ES-I3 (cell line): ENCODE data around the gene RAB11FIP5.

Experiments
- H3K36me3 ChIP-seq: 2 replicates; pipeline ENCODE4 v1.6.1; 2013; ENCODE audit warnings: mild to moderate bottlenecking, low read length, control low read depth, moderate library complexity; ENCODE audit not compliant: insufficient read depth
- H3K4me1 ChIP-seq: 2 replicates; pipeline ENCODE4 v1.6.1; 2013; ENCODE audit warnings: mild to moderate bottlenecking, control low read depth, low read length; ENCODE audit not compliant: insufficient read depth
- H3K9ac ChIP-seq: 2 replicates; pipeline ENCODE4 v1.6.1; 2013; ENCODE audit warnings: low read depth, mild to moderate bottlenecking, low read length, moderate library complexity
- H3K9me3 ChIP-seq: 2 replicates; pipeline ENCODE4 v1.6.1; 2013; ENCODE audit warnings: mild to moderate bottlenecking, low read length, moderate library complexity; ENCODE audit not compliant: control insufficient read depth, insufficient read depth

The RAB11FIP5 gene

GRCh38 chr2:73083886-73084800 is 28.6 kb downstream of the RAB11FIP5 start:
- no peak overlapping the region for H3K9ac ChIP-seq
- H3K36me3 ChIP-seq = no peaks in the 10 kb centered on the region; the same call in 1 of the 2 replicates
- H3K9me3 ChIP-seq = no peaks in the 10 kb centered on the region
- H3K4me1 ChIP-seq = peaks cover 7% of the 10 kb centered on the region

- Histone ChIP-seq H3K36me3 (no peaks in the 10 kb centered on the region; the same call in 1 of the 2 replicates), H3K4me1 (peaks cover 7% of the 10 kb centered on the region), H3K9ac (no peak overlapping the region), H3K9me3 (no peaks in the 10 kb centered on the region)
Measured at GRCh38 chr2:73082523-73083410, 30.0 kb downstream of the RAB11FIP5 start.

- no peaks in the 10 kb centered on the region; the same call in 1 of the 2 replicates for H3K36me3 ChIP-seq
- H3K9me3 ChIP-seq = no peaks in the 10 kb centered on the region
- peaks cover 7% of the 10 kb centered on the region for H3K4me1 ChIP-seq
- no peak overlapping the region for H3K9ac ChIP-seq
Measured at GRCh38 chr2:73081181-73081671, 31.5 kb downstream of the RAB11FIP5 start.

- Histone ChIP-seq H3K4me1 (peaks cover 7% of the 10 kb centered on the region), H3K9ac (no peak overlapping the region), H3K36me3 (no peaks in the 10 kb centered on the region; the same call in 1 of the 2 replicates), H3K9me3 (no peaks in the 10 kb centered on the region)
Measured at GRCh38 chr2:73080321-73081131, 32.2 kb downstream of the RAB11FIP5 start.

- Histone ChIP-seq H3K36me3 (no peaks in the 10 kb centered on the region; the same call in 1 of the 2 replicates), H3K4me1 (peaks cover 7% of the 10 kb centered on the region), H3K9ac (no peak overlapping the region)
Measured at GRCh38 chr2:73079636-73080035, 33.1 kb downstream of the RAB11FIP5 start.

GRCh38 chr2:73078457-73079411 is 34.0 kb downstream of the RAB11FIP5 start:
- Histone ChIP-seq H3K9me3 (no peaks in the 10 kb centered on the region), H3K9ac (no peak overlapping the region), H3K4me1 (peaks cover 7% of the 10 kb centered on the region), H3K36me3 (no peaks in the 10 kb centered on the region)

More at GRCh38 chr2:73079636-73080035, 33.1 kb downstream of the RAB11FIP5 start:
- no peaks in the 10 kb centered on the region for H3K9me3 ChIP-seq

- Histone ChIP-seq H3K36me3 (no peaks in the 10 kb centered on the region), H3K9ac (no peak overlapping the region), H3K9me3 (no peaks in the 10 kb centered on the region), H3K4me1 (peaks cover 10% of the 10 kb centered on the region)
Measured at GRCh38 chr2:73077424-73077795, 35.3 kb downstream of the RAB11FIP5 start.

- H3K9ac ChIP-seq = no peak overlapping the region
- H3K9me3 ChIP-seq = no peaks in the 10 kb centered on the region
- H3K4me1 ChIP-seq = peaks cover 10% of the 10 kb centered on the region
- no peaks in the 10 kb centered on the region for H3K36me3 ChIP-seq
Measured at GRCh38 chr2:73076701-73077423, 35.9 kb downstream of the RAB11FIP5 start.

GRCh38 chr2:73075477-73076373 is 37.0 kb downstream of the RAB11FIP5 start:
- no peaks in the 10 kb centered on the region for H3K9me3 ChIP-seq
- no peak overlapping the region for H3K9ac ChIP-seq
- no peaks in the 10 kb centered on the region for H3K36me3 ChIP-seq
- peaks cover 3% of the 10 kb centered on the region; the same call in 1 of the 2 replicates for H3K4me1 ChIP-seq

GRCh38 chr2:73074110-73075069 is 38.4 kb downstream of the RAB11FIP5 start:
- Histone ChIP-seq H3K36me3 (no peaks in the 10 kb centered on the region), H3K9ac (no peak overlapping the region), H3K4me1 (0 out of 2 replicates have a peak, but pooled peaks cover 8% of the 10 kb centered on the region), H3K9me3 (no peaks in the 10 kb centered on the region)

GRCh38 chr2:73072416-73072815 is 40.3 kb downstream of the RAB11FIP5 start:
- no peaks in the 10 kb centered on the region for H3K36me3 ChIP-seq
- no peaks in the 10 kb centered on the region for H3K9me3 ChIP-seq
- peak overlapping the region; percentile 80 for H3K9ac ChIP-seq
- H3K4me1 ChIP-seq = peaks cover 17% of the 10 kb centered on the region; the same call in 1 of the 2 replicates
